Measurements from ENCODE around the gene NPS.

- TF ChIP-seq, protein P1, sequence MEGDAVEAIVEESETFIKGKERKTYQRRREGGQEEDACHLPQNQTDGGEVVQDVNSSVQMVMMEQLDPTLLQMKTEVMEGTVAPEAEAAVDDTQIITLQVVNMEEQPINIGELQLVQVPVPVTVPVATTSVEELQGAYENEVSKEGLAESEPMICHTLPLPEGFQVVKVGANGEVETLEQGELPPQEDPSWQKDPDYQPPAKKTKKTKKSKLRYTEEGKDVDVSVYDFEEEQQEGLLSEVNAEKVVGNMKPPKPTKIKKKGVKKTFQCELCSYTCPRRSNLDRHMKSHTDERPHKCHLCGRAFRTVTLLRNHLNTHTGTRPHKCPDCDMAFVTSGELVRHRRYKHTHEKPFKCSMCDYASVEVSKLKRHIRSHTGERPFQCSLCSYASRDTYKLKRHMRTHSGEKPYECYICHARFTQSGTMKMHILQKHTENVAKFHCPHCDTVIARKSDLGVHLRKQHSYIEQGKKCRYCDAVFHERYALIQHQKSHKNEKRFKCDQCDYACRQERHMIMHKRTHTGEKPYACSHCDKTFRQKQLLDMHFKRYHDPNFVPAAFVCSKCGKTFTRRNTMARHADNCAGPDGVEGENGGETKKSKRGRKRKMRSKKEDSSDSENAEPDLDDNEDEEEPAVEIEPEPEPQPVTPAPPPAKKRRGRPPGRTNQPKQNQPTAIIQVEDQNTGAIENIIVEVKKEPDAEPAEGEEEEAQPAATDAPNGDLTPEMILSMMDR (IDR thresholded peaks at IDR 0.05): no peak
- TF ChIP-seq TCF7L2 (IDR thresholded peaks at IDR 0.05; ENCODE audit: low read depth, low read length) (no peak), POLR2AphosphoS5 (IDR thresholded peaks at IDR 0.05; ENCODE audit: low read depth, low read length) (no peak)
- TF ChIP-seq, protein P2, sequence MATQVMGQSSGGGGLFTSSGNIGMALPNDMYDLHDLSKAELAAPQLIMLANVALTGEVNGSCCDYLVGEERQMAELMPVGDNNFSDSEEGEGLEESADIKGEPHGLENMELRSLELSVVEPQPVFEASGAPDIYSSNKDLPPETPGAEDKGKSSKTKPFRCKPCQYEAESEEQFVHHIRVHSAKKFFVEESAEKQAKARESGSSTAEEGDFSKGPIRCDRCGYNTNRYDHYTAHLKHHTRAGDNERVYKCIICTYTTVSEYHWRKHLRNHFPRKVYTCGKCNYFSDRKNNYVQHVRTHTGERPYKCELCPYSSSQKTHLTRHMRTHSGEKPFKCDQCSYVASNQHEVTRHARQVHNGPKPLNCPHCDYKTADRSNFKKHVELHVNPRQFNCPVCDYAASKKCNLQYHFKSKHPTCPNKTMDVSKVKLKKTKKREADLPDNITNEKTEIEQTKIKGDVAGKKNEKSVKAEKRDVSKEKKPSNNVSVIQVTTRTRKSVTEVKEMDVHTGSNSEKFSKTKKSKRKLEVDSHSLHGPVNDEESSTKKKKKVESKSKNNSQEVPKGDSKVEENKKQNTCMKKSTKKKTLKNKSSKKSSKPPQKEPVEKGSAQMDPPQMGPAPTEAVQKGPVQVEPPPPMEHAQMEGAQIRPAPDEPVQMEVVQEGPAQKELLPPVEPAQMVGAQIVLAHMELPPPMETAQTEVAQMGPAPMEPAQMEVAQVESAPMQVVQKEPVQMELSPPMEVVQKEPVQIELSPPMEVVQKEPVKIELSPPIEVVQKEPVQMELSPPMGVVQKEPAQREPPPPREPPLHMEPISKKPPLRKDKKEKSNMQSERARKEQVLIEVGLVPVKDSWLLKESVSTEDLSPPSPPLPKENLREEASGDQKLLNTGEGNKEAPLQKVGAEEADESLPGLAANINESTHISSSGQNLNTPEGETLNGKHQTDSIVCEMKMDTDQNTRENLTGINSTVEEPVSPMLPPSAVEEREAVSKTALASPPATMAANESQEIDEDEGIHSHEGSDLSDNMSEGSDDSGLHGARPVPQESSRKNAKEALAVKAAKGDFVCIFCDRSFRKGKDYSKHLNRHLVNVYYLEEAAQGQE (IDR thresholded peaks at IDR 0.05; ENCODE audit: insufficient read depth in 1 of 2, low read depth in 2 of 2, low read length in 1 of 2): no peak
Measured at GRCh38 chr10:127553417-127553816, 4.3 kb downstream of the NPS start.
